ENCODE measurements around the gene NRBF2. TPM values are rescaled to one million over a fixed set of nuclear protein-coding genes. Genes with fewer than 3 reads are reported as not detected.
A peak's percentile ranks its signal among the peaks of the same experiment; 100 is the strongest.

NRBF2 gene
- total and polyA plus RNA-seq, 9 of the 15 experiments (the other 6 are each of a cell fraction or from before 2014, with no cell fraction given) = 20.8 to 52.1 (median 30.5) TPM

GRCh38 chr10:63107943-63108437 is 25.1 kb upstream of the NRBF2 start (continued):
- TF ChIP-seq CREB3 (tag; conservative IDR thresholded peaks at IDR 0.05; ENCODE audit: low read depth) = peak; percentile 93
- no peak for TF ChIP-seq NCOA4 (IDR thresholded peaks at IDR 0.05; ENCODE audit: partially characterized antibody)
- TF ChIP-seq PBX2 (CRISPR knock-in tag; IDR thresholded peaks at IDR 0.05; ENCODE audit: low read depth) = no peak
- peak; percentile 43; the same call in 1 of the 2 replicates for TF ChIP-seq PBX2 (tag; conservative IDR thresholded peaks at IDR 0.05; ENCODE audit: low read depth)
- peak; percentile 79; the same call in 1 of the 2 replicates for TF ChIP-seq ERF (CRISPR knock-in tag; IDR thresholded peaks at IDR 0.05)
- TF ChIP-seq KLF13 (tag; IDR thresholded peaks at IDR 0.05; ENCODE audit: borderline replicate concordance, low read depth) = peak; percentile 73
- TF ChIP-seq ZNF232 (CRISPR knock-in tag; IDR thresholded peaks at IDR 0.05) = no peak
- TF ChIP-seq PYGO2 (tag; IDR thresholded peaks at IDR 0.05) = peak; percentile 93
- peak; percentile 66; the same call in 1 of the 2 replicates for TF ChIP-seq ATF4 (CRISPR knock-in tag; IDR thresholded peaks at IDR 0.05)
- TF ChIP-seq ZNF197 (CRISPR knock-in tag; IDR thresholded peaks at IDR 0.05; ENCODE audit: low read depth) = peak; percentile 52; the same call in 1 of the 2 replicates
- TF ChIP-seq ZNF239 (CRISPR knock-in tag; IDR thresholded peaks at IDR 0.05) = peak; percentile 79
- peak; percentile 92 for TF ChIP-seq KLF6 (CRISPR knock-in tag; IDR thresholded peaks at IDR 0.05; ENCODE audit: borderline replicate concordance)
- no peak for TF ChIP-seq NR4A1 (CRISPR knock-in tag; IDR thresholded peaks at IDR 0.05)
- peak; percentile 94 for TF ChIP-seq NR4A1 (tag; IDR thresholded peaks at IDR 0.05)
- TF ChIP-seq BACH1 (tag; IDR thresholded peaks at IDR 0.05) = peak; percentile 91
- TF ChIP-seq NFXL1 (CRISPR knock-in tag; IDR thresholded peaks at IDR 0.05) = 0 out of 2 replicates have a peak, but pooled peaks have one; percentile 60
- TF ChIP-seq SMAD4 (CRISPR knock-in tag; conservative IDR thresholded peaks at IDR 0.05) = peak; percentile 89
- TF ChIP-seq ZNF639 (CRISPR knock-in tag; conservative IDR thresholded peaks at IDR 0.05 in 1 of 2, IDR thresholded peaks at IDR 0.05 in 1 of 2) = peak in 1 of 2 experiments; percentile 88; a peak in 2 of 4 replicates
